ENCODE data around the gene ZNF780B.

Gene ZNF780B

GRCh38 chr19:39987167-39987566 lies 68.9 kb downstream of the ZNF780B start:
- no peak for DNase-seq (ENCODE audit: low read depth, low spot score)
- no peak overlapping the region for H3K27ac ChIP-seq

- no peak overlapping the region for H3K27ac ChIP-seq
- no peak for DNase-seq (ENCODE audit: low read depth, low spot score)
Measured at GRCh38 chr19:39986643-39987042, 69.4 kb downstream of the ZNF780B start.

GRCh38 chr19:39983695-39984300 lies 72.2 kb downstream of the ZNF780B start:
- DNase-seq (ENCODE audit: low read depth, low spot score), result no peak
- H3K27ac ChIP-seq, result no peak overlapping the region

GRCh38 chr19:39982883-39983282 lies 73.1 kb downstream of the ZNF780B start:
- DNase-seq (ENCODE audit: low read depth, low spot score), result no peak
- H3K27ac ChIP-seq, result no peak overlapping the region

Data from epithelial cell of prostate (primary cell).